K562 (cell line): ENCODE results near the gene KIF5C. TPM values are rescaled to one million over a fixed set of nuclear protein-coding genes. Genes with fewer than 3 reads are reported as not detected.

Experiments
- ATAC-seq: fragments of 200-7000 bp; cut with Tn5 transposase; 3 replicates; pipeline ENCODE4 v1.9.1; 2020; ENCODE audit warnings: moderate library complexity
- BruUV-seq: library from RNA; stranded (reverse); fragments of 400-500 nt; replicated peaks from 2 replicates; lab custom pipeline; 2021; lab: Mats Ljungman, UMichigan
- CTCF ChIA-PET: fragments of 300-600 bp; formaldehyde crosslinking; extraction: SDS; loops from one replicate; lab custom pipeline; 2021; ENCODE audit warnings: low intra/inter-chr PET ratio; lab: Yijun Ruan, JAX
- POLR2A ChIA-PET: fragments of 300-600, 350-650 bp; sonication (Branson Sonifier 250); formaldehyde crosslinking; extraction: SDS; loops from one replicate; lab custom pipeline; 2021; ENCODE audit warnings: antibody characterized with exemption, inconsistent platforms; lab: Yijun Ruan, JAX
- DNase-seq, 4 experiments: peaks; one replicate each; pipeline versions ENCODE4 v3.0.0 to v3.0.0-alpha.2; 2011 to 2018; ENCODE audit warnings: low spot score in 3 of 4, mixed read lengths in 3 of 4; ENCODE audit errors: extremely low read depth in 1 of 4
- FAIRE-seq: peaks from 2 replicates; lab custom pipeline; 2011; peaks lifted over from hg19 to GRCh38; lab: Jason Lieb, UNC
- H2AFZ ChIP-seq: 2 replicates; pipeline ENCODE4 v1.6.0; 2011; ENCODE audit warnings: low read depth, low read length, control low read depth, inconsistent platforms
- H3K27ac ChIP-seq: fragments of 200-600 bp; 3 replicates; pipeline ENCODE4 v1.8.0; 2011; ENCODE audit warnings: low read depth, mild to moderate bottlenecking, control low read depth, inconsistent platforms, low read length, moderate library complexity, mixed read lengths; ENCODE audit errors: extremely low read depth
- H3K27me3 ChIP-seq, 2 experiments: fragments of 300-600 bp in 1 of 2; 2 replicates in 1 of 2; 3 replicates in 1 of 2; pipeline versions ENCODE4 v1.6.0 to v1.8.0; 2011; ENCODE audit warnings: inconsistent platforms in 2 of 2, low read length in 2 of 2, mild to moderate bottlenecking in 1 of 2, mixed read lengths in 1 of 2, moderate library complexity in 1 of 2; ENCODE audit not compliant: control insufficient read depth in 2 of 2, insufficient read depth in 2 of 2
- H3K36me3 ChIP-seq: fragments of 300-600 bp; 3 replicates; pipeline ENCODE4 v1.8.0; 2011; ENCODE audit warnings: mild to moderate bottlenecking, low read length, inconsistent platforms; ENCODE audit not compliant: control insufficient read depth, insufficient read depth
- H3K4me1 ChIP-seq, 2 experiments: fragments of 200-600 bp in 1 of 2; replicated peaks in 1 of 2; 2 replicates in 1 of 2; 3 replicates in 1 of 2; pipeline versions ENCODE4 v1.5.1 to v1.8.0; 2011; ENCODE audit warnings: inconsistent platforms in 2 of 2, low read length in 2 of 2, mild to moderate bottlenecking in 1 of 2, mixed read lengths in 1 of 2, moderate library complexity in 1 of 2; ENCODE audit not compliant: control insufficient read depth in 2 of 2, insufficient read depth in 2 of 2
- H3K4me2 ChIP-seq: 2 replicates; pipeline ENCODE4 v1.6.1; 2011; ENCODE audit warnings: low read length, control low read depth, inconsistent platforms, mixed read lengths; ENCODE audit not compliant: insufficient read depth
- H3K4me3 ChIP-seq: fragments of 200-600 bp; sonication (generic), shearing (Covaris generic); 2 replicates; pipeline ENCODE4 v1.5.1; 2016; ENCODE audit warnings: control low read depth, inconsistent platforms
- H3K79me2 ChIP-seq: fragments of 200-600 bp; 3 replicates; pipeline ENCODE4 v1.8.0; 2011; ENCODE audit warnings: low read length, inconsistent platforms; ENCODE audit not compliant: control insufficient read depth, insufficient read depth
- H3K9ac ChIP-seq, 2 experiments: 2 replicates each; pipeline versions ENCODE4 v1.6.0 to v1.6.1; 2011; ENCODE audit warnings: low read depth in 2 of 2, low read length in 2 of 2, control low read depth in 1 of 2, inconsistent platforms in 1 of 2, mild to moderate bottlenecking in 1 of 2, mixed read lengths in 1 of 2; ENCODE audit not compliant: insufficient read depth in 1 of 2
- H3K9me1 ChIP-seq: one replicate; pipeline ENCODE4 v1.6.0; 2011; ENCODE audit warnings: inconsistent platforms, mild to moderate bottlenecking, low read length, moderate library complexity; ENCODE audit not compliant: control insufficient read depth, insufficient read depth
- H3K9me3 ChIP-seq: replicated peaks from 2 replicates; pipeline ENCODE4 v1.5.1; 2011; ENCODE audit warnings: low read depth, low read length, inconsistent platforms; ENCODE audit not compliant: control insufficient read depth, insufficient read depth
- H4K20me1 ChIP-seq: replicated peaks from 2 replicates; pipeline ENCODE4 v1.6.1; 2011; ENCODE audit warnings: low read length, inconsistent platforms, mixed read lengths; ENCODE audit not compliant: control insufficient read depth, insufficient read depth
- BRD9 ChIP-seq: fragments of 450-650 bp; IDR thresholded peaks from 2 replicates; pipeline ENCODE4 v1.6.1; 2018; ENCODE audit warnings: low read depth; ENCODE audit not compliant: partially characterized antibody
- HDAC8 ChIP-seq: fragments of 450-650 bp; IDR thresholded peaks from 2 replicates; pipeline ENCODE4 v1.6.1; 2016; ENCODE audit warnings: mild to moderate bottlenecking, missing genetic modification characterization, moderate library complexity, missing compliant biosample characterization
- PCBP1 ChIP-seq: fragments of 200-400 bp; formaldehyde crosslinking; IDR thresholded peaks from 2 replicates; pipeline ENCODE4 v1.6.1; 2018; ENCODE audit warnings: mild to moderate bottlenecking, low read depth, low read length; ENCODE audit not compliant: poor library complexity, severe bottlenecking
- ZNF324 ChIP-seq: fragments of 250-450 bp; sonication (Bioruptor Pico); IDR thresholded peaks from 2 replicates; pipeline ENCODE4 v1.4.0; 2020; ENCODE audit warnings: mild to moderate bottlenecking
- ZSCAN29 ChIP-seq: fragments of 450-650 bp; IDR thresholded peaks from 2 replicates; pipeline ENCODE4 v1.6.1; 2017
- WGBS: fragments of 100-300 bp; shearing (Covaris generic); methylation state at CpG from one replicate; pipeline ENCODE4 v1.1.6; 2016; ENCODE audit warnings: low coverage, mixed read lengths; ENCODE audit not compliant: insufficient coverage; ENCODE audit errors: missing lambda C conversion rate; 5-methylcytosine and 5-hydroxymethylcytosine counted together
- in situ Hi-C: fragments of 300-500 bp; cut with MboI; formaldehyde crosslinking; loops from 4 replicates; pipeline ENCODE4 v1.15.0; 2018; ENCODE audit warnings: inconsistent platforms, mixed read lengths
- intact Hi-C: fragments of 100-400 bp; cut with micrococcal nuclease; formaldehyde crosslinking; loops from 2 replicates; pipeline ENCODE4 v1.14.2; 2022
- polyA plus RNA-seq, 8 experiments: library from polyadenylated mRNA; depleted of rRNA in 4 of 8; stranded (reverse) in 5 of 8; unstranded in 3 of 8; fragments of >200 nt; fragmentation: Nextera tagmentation in 2 of 8; fragmentation: Illumina TruSeq in 1 of 8; extraction: Ambion mirVana in 2 of 8; extraction: Trizol in 1 of 8; gene quantifications; 2 replicates each; pipeline versions ENCODE4 v1.2.1 to v1.2.3, GENCODE V29; 2011 to 2014; ENCODE audit warnings: inconsistent platforms in 1 of 8, missing spikeins in 1 of 8
- total RNA-seq, 7 experiments: library from RNA; depleted of rRNA in 6 of 7; stranded (reverse); fragments of >200 nt in 6 of 7; fragmentation: Illumina TruSeq in 2 of 7; extraction: Trizol in 2 of 7; gene quantifications; 2 replicates each; pipeline versions ENCODE4 v1.2.1 to v1.2.3, GENCODE V29; 2011 to 2021; ENCODE audit warnings: low replicate concordance in 1 of 7

The KIF5C gene
- total and polyA plus RNA-seq, 9 of the 15 experiments (the other 6 are each of a cell fraction or from before 2014, with no cell fraction given) = 0.01 to 0.09 (median 0.01) TPM; not detected in 6

- no peaks in the 10 kb centered on the region for H4K20me1 ChIP-seq
- H3K79me2 ChIP-seq = no peaks in the 10 kb centered on the region
- H3K4me1 ChIP-seq = peaks cover 0 to 9% of the 10 kb centered on the region in 2 experiments; a peak in 1 of 5 replicates
- no peak overlapping the region for H3K4me2 ChIP-seq
- no peaks in the 10 kb centered on the region for H3K9me3 ChIP-seq
- H3K9ac ChIP-seq = no peak overlapping the region
- H2AFZ ChIP-seq = no peak overlapping the region
- no peak overlapping the region for H3K27ac ChIP-seq
- FAIRE-seq (no peak), DNase-seq (no peak), ATAC-seq (no peak; the same call in 2 of the 3 replicates)
- POLR2A ChIA-PET = interaction anchor here (1.1 kb wide), 1 partner anchor 13 kb away, joined by 3 read pairs; no protein-coding TSS in a partner anchor
- no peaks in the 10 kb centered on the region for H3K9me1 ChIP-seq
- CTCF ChIA-PET = no interaction called here
- H3K27me3 ChIP-seq = peaks cover 4 to 12% of the 10 kb centered on the region in 2 experiments; a peak in 3 of 5 replicates
- TF ChIP-seq ZNF324 (CRISPR knock-in tag) = no peak
- peak; percentile 4 for TF ChIP-seq PCBP1
- no peak for TF ChIP-seq HDAC8 (tag)
- in situ Hi-C loops (no loop called here), intact Hi-C loops (no loop called here)
- 38% methylated on average over 21 of the region's 74 CpGs for WGBS
- H3K4me3 ChIP-seq = no peak overlapping the region
- no peaks in the 10 kb centered on the region for H3K36me3 ChIP-seq
- BruUV-seq = no TSS peak
These were observed 492 bp downstream of the KIF5C start for GRCh38 chr2:148875387-148876051.

GRCh38 chr2:148876202-148876594 is 1.2 kb downstream of the KIF5C start:
- in situ Hi-C loops (no loop called here), intact Hi-C loops (no loop called here)
- Histone ChIP-seq H3K27ac (no peak overlapping the region), H3K27me3 (peaks cover 4 to 12% of the 10 kb centered on the region in 2 experiments; a peak in 3 of 5 replicates), H3K79me2 (no peaks in the 10 kb centered on the region), H3K9me3 (no peaks in the 10 kb centered on the region), H2AFZ (no peak overlapping the region), H3K4me3 (no peak overlapping the region), H3K9ac (no peak overlapping the region), H3K4me2 (no peak overlapping the region), H4K20me1 (no peaks in the 10 kb centered on the region), H3K9me1 (no peaks in the 10 kb centered on the region), H3K36me3 (no peaks in the 10 kb centered on the region), H3K4me1 (peaks cover 0 to 9% of the 10 kb centered on the region in 2 experiments; a peak in 1 of 5 replicates)
- TF ChIP-seq ZSCAN29 = peak; percentile 75; the same call in 1 of the 2 replicates
- TF ChIP-seq BRD9 = no peak
- FAIRE-seq = no peak
- ATAC-seq = no peak
- BruUV-seq = no TSS peak
- DNase-seq = no peak
- ChIA-PET CTCF (no interaction called here), POLR2A (interaction anchor here (1.1 kb wide), 1 partner anchor 14 kb away, joined by 3 read pairs; no protein-coding TSS in a partner anchor)
- 20% methylated on average over 22 of the region's 25 CpGs for WGBS
